K562 (cell line): ENCODE data around the gene NBDY.
"Not testable (repeated sequence)": the region's sequence is repeated elsewhere in the genome, so short reads cannot be mapped to it uniquely, and the experiment has no call there.

Source experiments
- BACH1 ChIP-seq: fragments of 200-800 bp; sonication (Bioruptor generic); IDR thresholded peaks from 2 replicates; pipeline ENCODE4 v1.6.1; 2016; ENCODE audit warnings: missing genetic modification characterization, missing compliant biosample characterization
- CTCF ChIP-seq, 3 experiments: IDR thresholded peaks in 2 of 3; conservative IDR thresholded peaks in 1 of 3; 2 replicates each; pipeline ENCODE4 v1.5.1; 2011 to 2012; ENCODE audit warnings: low read length in 3 of 3, mild to moderate bottlenecking in 3 of 3, control low read depth in 2 of 3, improper control_type of control experiment in 1 of 3, inconsistent platforms in 1 of 3, low read depth in 1 of 3, mixed read lengths in 1 of 3, moderate library complexity in 1 of 3; ENCODE audit not compliant: insufficient read depth in 2 of 3
- E2F1 ChIP-seq: sonication (generic); formaldehyde crosslinking; IDR thresholded peaks from 2 replicates; pipeline ENCODE4 v1.8.1; 2023; ENCODE audit warnings: mild to moderate bottlenecking, missing genetic modification reagents, moderate library complexity
- FOXM1 ChIP-seq, 2 experiments: fragments of 450-650 bp in 1 of 2; sonication (generic) in 1 of 2; formaldehyde crosslinking in 1 of 2; IDR thresholded peaks; 2 replicates each; pipeline versions ENCODE4 v1.6.1 to v1.9.0; 2017 to 2022; ENCODE audit warnings: low read depth in 2 of 2, mild to moderate bottlenecking in 2 of 2, missing genetic modification reagents in 1 of 2, moderate library complexity in 1 of 2
- HNRNPLL ChIP-seq: fragments of 200-400 bp; formaldehyde crosslinking; IDR thresholded peaks from 2 replicates; pipeline ENCODE4 v1.6.1; 2017; ENCODE audit warnings: low read length, low read depth, mild to moderate bottlenecking; ENCODE audit not compliant: poor library complexity, severe bottlenecking
- PTBP1 ChIP-seq: fragments of 200-400 bp; formaldehyde crosslinking; IDR thresholded peaks from 2 replicates; pipeline ENCODE4 v1.6.1; 2017; ENCODE audit warnings: low read depth, low read length
- SMAD1 ChIP-seq: fragments of 150-350 bp; IDR thresholded peaks from 2 replicates; pipeline ENCODE4 v1.6.1; 2014; ENCODE audit warnings: low read length, low read depth; ENCODE audit not compliant: partially characterized antibody
- ZNF24 ChIP-seq: fragments of 450-650 bp; IDR thresholded peaks from 2 replicates; pipeline ENCODE4 v1.6.1; 2016

GRCh38 chrX:56778099-56778923, 49.3 kb downstream of the NBDY start:
- TF ChIP-seq ZNF24; SMAD1; HNRNPLL; E2F1; FOXM1 (IDR thresholded peaks at IDR 0.05; ENCODE audit: low read depth); FOXM1 (CRISPR knock-in tag; IDR thresholded peaks at IDR 0.05; ENCODE audit: low read depth); CTCF (IDR thresholded peaks at IDR 0.05 in 2 of 3, conservative IDR thresholded peaks at IDR 0.05 in 1 of 3; ENCODE audit: insufficient read depth in 2 of 3, low read depth in 1 of 3, low read length in 3 of 3); PTBP1; BACH1 (tag): not testable (repeated sequence)
